Thyroid gland (tissue), 4 donors: ENCODE data around the gene FOXF1. TPM values are rescaled to one million over a fixed set of nuclear protein-coding genes. Genes with fewer than 3 reads are reported as not detected.

ENCODE experiments used
- DNase-seq, 2 donors: peaks; one replicate each; pipeline ENCODE4 v3.0.0-alpha.2; 2019
- H3K27ac ChIP-seq, 3 donors: fragments of 200-600 bp; sonication (generic); 1 replicate in 2 of 3; 2 replicates in 1 of 3; pipeline ENCODE4 v1.5.1; 2016 to 2019; ENCODE audit warnings: mild to moderate bottlenecking in 1 of 3, moderate library complexity in 1 of 3
- H3K27me3 ChIP-seq: fragments of 200-600 bp; sonication (generic); one replicate; pipeline ENCODE4 v1.5.1; 2019
- H3K36me3 ChIP-seq, 2 donors: fragments of 200-600 bp; sonication (generic); one replicate each; pipeline ENCODE4 v1.5.1; 2016 to 2019
- H3K4me1 ChIP-seq, 2 donors: fragments of 200-600 bp; sonication (generic); one replicate each; pipeline ENCODE4 v1.5.1; 2017 to 2019
- H3K4me3 ChIP-seq, 3 donors: fragments of 200-600 bp; sonication (generic); replicated peaks in 1 of 3; 1 replicate in 2 of 3; 2 replicates in 1 of 3; pipeline ENCODE4 v1.5.1; 2016; ENCODE audit warnings: mild to moderate bottlenecking in 1 of 3
- H3K9me3 ChIP-seq: fragments of 200-600 bp; sonication (generic); one replicate; pipeline ENCODE4 v1.5.1; 2017
- POLR2A ChIP-seq, 2 donors: fragments of 450-650 bp; IDR thresholded peaks; one replicate each; pipeline ENCODE4 v1.6.1; 2017; ENCODE audit warnings: antibody characterized with exemption in 2 of 2, mild to moderate bottlenecking in 2 of 2, moderate library complexity in 1 of 2
- WGBS, 2 donors: methylation state at CpG; one replicate each; pipeline ENCODE4 v1.1.5; 2017; 5-methylcytosine and 5-hydroxymethylcytosine counted together
- intact Hi-C: fragments of 100-400 bp; cut with DNase I; formaldehyde crosslinking; loops from one replicate; pipeline ENCODE4 v1.15.1; 2023
- total RNA-seq, 4 donors: library from RNA; depleted of rRNA; stranded (reverse); fragments of >200 nt; gene quantifications; one replicate each; pipeline ENCODE4 v1.2.3, GENCODE V29; 2016
- TF ChIP-seq, protein P1 (sequence below), 6 experiments: fragments of 200-600 bp in 3 of 6; fragments of 450-650 bp in 3 of 6; sonication (generic) in 3 of 6; IDR thresholded peaks; one replicate each; pipeline ENCODE4 v1.5.1; 2016 to 2019; ENCODE audit warnings: antibody characterized with exemption in 6 of 6, mild to moderate bottlenecking in 2 of 6, inconsistent platforms in 1 of 6, moderate library complexity in 1 of 6

The FOXF1 gene
- total RNA-seq, 4 donors from 2014 or later: 1.5 to 3.7 (median 2.3) TPM

- H3K4me3 ChIP-seq: no peak overlapping the region
- H3K9me3 ChIP-seq: no peaks in the 10 kb centered on the region
- peaks cover 0 to 2% of the 10 kb centered on the region in 2 donors for H3K36me3 ChIP-seq
- intact Hi-C loops: no loop called here
- no peaks in the 10 kb centered on the region for H3K27me3 ChIP-seq
- WGBS, 2 donors: 88 to 96% methylated on average over 15 of the region's 15 CpGs
- DNase-seq: no peak
- no peaks in the 10 kb centered on the region for H3K4me1 ChIP-seq
- H3K27ac ChIP-seq: no peak overlapping the region
- TF ChIP-seq, protein P1, sequence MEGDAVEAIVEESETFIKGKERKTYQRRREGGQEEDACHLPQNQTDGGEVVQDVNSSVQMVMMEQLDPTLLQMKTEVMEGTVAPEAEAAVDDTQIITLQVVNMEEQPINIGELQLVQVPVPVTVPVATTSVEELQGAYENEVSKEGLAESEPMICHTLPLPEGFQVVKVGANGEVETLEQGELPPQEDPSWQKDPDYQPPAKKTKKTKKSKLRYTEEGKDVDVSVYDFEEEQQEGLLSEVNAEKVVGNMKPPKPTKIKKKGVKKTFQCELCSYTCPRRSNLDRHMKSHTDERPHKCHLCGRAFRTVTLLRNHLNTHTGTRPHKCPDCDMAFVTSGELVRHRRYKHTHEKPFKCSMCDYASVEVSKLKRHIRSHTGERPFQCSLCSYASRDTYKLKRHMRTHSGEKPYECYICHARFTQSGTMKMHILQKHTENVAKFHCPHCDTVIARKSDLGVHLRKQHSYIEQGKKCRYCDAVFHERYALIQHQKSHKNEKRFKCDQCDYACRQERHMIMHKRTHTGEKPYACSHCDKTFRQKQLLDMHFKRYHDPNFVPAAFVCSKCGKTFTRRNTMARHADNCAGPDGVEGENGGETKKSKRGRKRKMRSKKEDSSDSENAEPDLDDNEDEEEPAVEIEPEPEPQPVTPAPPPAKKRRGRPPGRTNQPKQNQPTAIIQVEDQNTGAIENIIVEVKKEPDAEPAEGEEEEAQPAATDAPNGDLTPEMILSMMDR (IDR thresholded peaks at IDR 0.05): no peak
- no peak for TF ChIP-seq POLR2A (IDR thresholded peaks at IDR 0.05)
Observed at GRCh38 chr16:86527366-86527765, 17.0 kb downstream of the FOXF1 start.

- H3K4me3 ChIP-seq: no peak overlapping the region
- H3K36me3 ChIP-seq: peaks cover 0 to 6% of the 10 kb centered on the region in 2 donors
- intact Hi-C loops: no loop called here
- H3K4me1 ChIP-seq: no peaks in the 10 kb centered on the region
- TF ChIP-seq, protein P1 (IDR thresholded peaks at IDR 0.05): no peak
- TF ChIP-seq POLR2A (IDR thresholded peaks at IDR 0.05): no peak
- H3K9me3 ChIP-seq: no peaks in the 10 kb centered on the region
- WGBS, 2 donors: 85 to 88% methylated on average over 32 to 37 of the region's 38 CpGs
- no peak for DNase-seq
- no peak overlapping the region for H3K27ac ChIP-seq
- no peaks in the 10 kb centered on the region for H3K27me3 ChIP-seq
Observed at GRCh38 chr16:86528061-86528929, 18.0 kb downstream of the FOXF1 start.

GRCh38 chr16:86529160-86529559 lies 18.8 kb downstream of the FOXF1 start:
- Histone ChIP-seq H3K4me1 (no peaks in the 10 kb centered on the region), H3K27ac (no peak overlapping the region), H3K27me3 (no peaks in the 10 kb centered on the region), H3K4me3 (no peak overlapping the region), H3K36me3 (peaks cover 0 to 6% of the 10 kb centered on the region in 2 donors), H3K9me3 (no peaks in the 10 kb centered on the region)
- no peak for DNase-seq
- WGBS, 2 donors: 86 to 95% methylated on average over 8 of the region's 8 CpGs
- TF ChIP-seq, protein P1 (IDR thresholded peaks at IDR 0.05): no peak
- no peak for TF ChIP-seq POLR2A (IDR thresholded peaks at IDR 0.05)
- intact Hi-C loops: no loop called here

DNA sequence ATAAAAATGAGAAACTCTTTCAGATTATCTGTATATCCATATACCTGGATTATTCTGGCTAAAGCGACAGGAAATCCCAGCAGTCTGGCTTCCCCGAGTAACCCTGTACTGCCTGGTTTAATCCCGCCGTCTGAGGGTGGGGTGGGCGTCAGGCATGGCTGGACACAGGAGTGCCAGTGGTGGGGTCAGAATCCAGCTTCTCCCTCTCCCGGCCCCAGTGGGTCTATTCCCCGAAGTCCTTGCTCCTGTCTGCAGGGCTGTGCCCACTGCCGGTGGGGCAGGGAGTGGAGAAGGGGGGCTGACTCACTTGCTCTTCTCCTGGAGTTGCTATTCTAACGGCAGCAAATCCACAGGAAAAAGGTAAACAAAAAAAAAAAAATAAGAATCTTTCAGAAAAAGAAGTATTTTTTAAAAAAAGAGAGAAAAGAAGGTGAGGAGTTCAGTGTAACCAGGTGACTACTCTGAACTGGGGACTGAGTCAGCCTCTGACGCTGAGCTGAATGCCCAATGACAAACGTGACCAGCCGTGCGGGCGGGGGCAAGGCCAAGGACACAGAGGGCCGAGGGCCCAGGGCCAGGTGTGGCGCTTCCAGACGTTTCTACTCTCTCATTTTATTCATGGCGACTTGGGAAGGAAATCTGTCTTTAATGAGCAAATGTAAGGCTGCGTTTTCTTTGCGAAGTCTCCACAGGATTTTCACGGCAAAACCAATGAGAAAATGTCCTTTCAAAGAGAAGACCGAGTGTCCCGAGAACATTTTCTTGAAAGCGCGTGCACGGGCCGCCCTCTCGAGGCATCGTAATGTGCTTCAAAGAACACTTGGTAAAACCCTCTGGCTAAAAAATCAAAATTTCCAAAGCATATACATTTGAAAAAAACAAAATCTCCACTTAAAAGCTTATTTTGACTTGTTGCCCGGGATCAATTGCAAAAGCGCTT lies 20.2 kb downstream of the FOXF1 start:
- Histone ChIP-seq H3K4me1 (no peaks in the 10 kb centered on the region), H3K4me3 (no peak overlapping the region), H3K36me3 (peaks cover 0 to 6% of the 10 kb centered on the region in 2 donors), H3K27ac (no peak overlapping the region), H3K27me3 (no peaks in the 10 kb centered on the region), H3K9me3 (no peaks in the 10 kb centered on the region)
- 75% methylated on average over 31 of the region's 31 CpGs for WGBS, 2 donors
- intact Hi-C loops: no loop called here
- peak in 1 of 2 donors; percentile 17 for DNase-seq
- no peak for TF ChIP-seq POLR2A (IDR thresholded peaks at IDR 0.05)
- TF ChIP-seq, protein P1 (IDR thresholded peaks at IDR 0.05): no peak
